Measurements from ENCODE around the gene ISLR2.
"Not testable (repeated sequence)": the region's sequence is repeated elsewhere in the genome, so short reads cannot be mapped to it uniquely, and the experiment has no call there.

The ISLR2 gene

GRCh38 chr15:74158855-74159650 is 28.7 kb downstream of the ISLR2 start:
- no peak for DNase-seq (ENCODE audit: low read depth)
- TF ChIP-seq CTCF (IDR thresholded peaks at IDR 0.05; ENCODE audit: low read length, missing control alignments) = no peak
- H3K4me3 ChIP-seq (replicated peaks; ENCODE audit: low read depth, low read length) = no peak overlapping the region

GRCh38 chr15:74159773-74160172 is 29.4 kb downstream of the ISLR2 start:
- no peak for TF ChIP-seq CTCF (IDR thresholded peaks at IDR 0.05; ENCODE audit: low read length, missing control alignments)
- no peak overlapping the region for H3K4me3 ChIP-seq (replicated peaks; ENCODE audit: low read depth, low read length)
- DNase-seq (ENCODE audit: low read depth) = no peak

- not testable (repeated sequence) for DNase-seq (ENCODE audit: low read depth); H3K4me3 ChIP-seq (replicated peaks; ENCODE audit: low read depth, low read length)
These were observed 30.0 kb downstream of the ISLR2 start for GRCh38 chr15:74160390-74160789.

GRCh38 chr15:74162195-74162536 is 31.8 kb downstream of the ISLR2 start:
- not testable (repeated sequence) for H3K4me3 ChIP-seq (replicated peaks; ENCODE audit: low read depth, low read length); DNase-seq (ENCODE audit: low read depth)

GRCh38 chr15:74165461-74165860 is 35.1 kb downstream of the ISLR2 start:
- no peak for DNase-seq (ENCODE audit: low read depth)
- H3K4me3 ChIP-seq (replicated peaks; ENCODE audit: low read depth, low read length) = no peak overlapping the region
- no peak for TF ChIP-seq CTCF (IDR thresholded peaks at IDR 0.05; ENCODE audit: low read length, missing control alignments)

GRCh38 chr15:74167891-74168331 is 37.5 kb downstream of the ISLR2 start:
- H3K4me3 ChIP-seq (replicated peaks; ENCODE audit: low read depth, low read length) = no peak overlapping the region
- no peak for TF ChIP-seq CTCF (IDR thresholded peaks at IDR 0.05; ENCODE audit: low read length, missing control alignments)
- DNase-seq (ENCODE audit: low read depth) = no peak

- no peak for TF ChIP-seq CTCF (IDR thresholded peaks at IDR 0.05; ENCODE audit: low read length, missing control alignments)
- DNase-seq (ENCODE audit: low read depth) = no peak
- H3K4me3 ChIP-seq (replicated peaks; ENCODE audit: low read depth, low read length) = no peak overlapping the region
These were observed 38.3 kb downstream of the ISLR2 start for GRCh38 chr15:74168711-74169126.

- DNase-seq (ENCODE audit: low read depth) = no peak
- no peak overlapping the region for H3K4me3 ChIP-seq (replicated peaks; ENCODE audit: low read depth, low read length)
- TF ChIP-seq CTCF (IDR thresholded peaks at IDR 0.05; ENCODE audit: low read length, missing control alignments) = no peak
These were observed 39.9 kb downstream of the ISLR2 start for GRCh38 chr15:74170071-74170844.
